ENCODE results near the gene KANK3. TPM values are rescaled to one million over a fixed set of nuclear protein-coding genes. Genes with fewer than 3 reads are reported as not detected.
A peak's percentile ranks its signal among the peaks of the same experiment; 100 is the strongest.

The KANK3 gene
- total and polyA plus RNA-seq, 9 of the 15 experiments (the other 6 are each of a cell fraction or from before 2014, with no cell fraction given): 0.03 to 0.40 (median 0.08) TPM; not detected in 6

GRCh38 chr19:8308891-8309291 lies 34.2 kb downstream of the KANK3 start:
- H3K9me1 ChIP-seq (ENCODE audit: control insufficient read depth, insufficient read depth, low read length): no peaks in the 10 kb centered on the region
- H4K20me1 ChIP-seq (replicated peaks; ENCODE audit: control insufficient read depth, insufficient read depth, low read length): no peaks in the 10 kb centered on the region; the same call in 1 of the 2 replicates
- no TSS peak for BruUV-seq (replicated peaks)
- no peak for ATAC-seq
- H3K9ac ChIP-seq (ENCODE audit: insufficient read depth in 1 of 2, low read depth in 2 of 2, low read length in 2 of 2): peak overlapping the region; percentile 62 to 92; a peak in 3 of 4 replicates
- in situ Hi-C loops (cut with MboI): loop anchor here (5.0 kb wide), 1 partner anchor 42 kb away; no protein-coding TSS in a partner anchor
- H3K27me3 ChIP-seq (ENCODE audit: control insufficient read depth in 2 of 2, insufficient read depth in 2 of 2, low read length in 2 of 2): no peaks in the 10 kb centered on the region
- no peak for DNase-seq (ENCODE audit: extremely low read depth in 1 of 4, low spot score in 3 of 4)
- H3K36me3 ChIP-seq (ENCODE audit: control insufficient read depth, insufficient read depth, low read length): peaks cover 47% of the 10 kb centered on the region; the same call in 2 of the 3 replicates
- intact Hi-C loops (cut with micrococcal nuclease): no loop called here
- 64% methylated on average over 15 of the region's 17 CpGs for WGBS (ENCODE audit: insufficient coverage, low coverage, missing lambda C conversion rate)
- ChIA-PET POLR2A (interaction anchor here (1.4 to 2.0 kb wide), 2 partner anchors 12 to 15 kb away, joined by 4 to 14 read pairs; partner anchors contain the start of genes NDUFA7 and RPS28), CTCF (ENCODE audit: low intra/inter-chr PET ratio) (no interaction called here)
- H3K4me1 ChIP-seq (replicated peaks in 1 of 2; ENCODE audit: control insufficient read depth in 2 of 2, insufficient read depth in 2 of 2, low read length in 2 of 2): peaks cover 28 to 58% of the 10 kb centered on the region in 2 experiments; a peak in 4 of 5 replicates
- peak overlapping the region; percentile 96 for H3K4me2 ChIP-seq (ENCODE audit: insufficient read depth, low read length)
- H3K79me2 ChIP-seq (ENCODE audit: control insufficient read depth, insufficient read depth, low read length): peaks cover 25% of the 10 kb centered on the region
- no peak overlapping the region for H2AFZ ChIP-seq (ENCODE audit: low read depth, low read length)
- H3K4me3 ChIP-seq: peak overlapping the region; percentile 51; the same call in 1 of the 2 replicates
- H3K9me3 ChIP-seq (replicated peaks; ENCODE audit: control insufficient read depth, insufficient read depth, low read depth, low read length): no peaks in the 10 kb centered on the region
- H3K27ac ChIP-seq (ENCODE audit: extremely low read depth, low read depth, low read length): peak overlapping the region; percentile 85; the same call in 2 of the 3 replicates
- TF ChIP-seq RNF2 (IDR thresholded peaks at IDR 0.05): no peak
- no peak for TF ChIP-seq KLF10 (CRISPR knock-in tag; IDR thresholded peaks at IDR 0.05)
- TF ChIP-seq FOXK2 (conservative IDR thresholded peaks at IDR 0.05 in 1 of 2, IDR thresholded peaks at IDR 0.05 in 1 of 2; ENCODE audit: low read depth in 2 of 2): no peak
- TF ChIP-seq SRSF9 (IDR thresholded peaks at IDR 0.05; ENCODE audit: borderline replicate concordance, low read depth, low read length): no peak
- TF ChIP-seq ZNF143 (CRISPR knock-in tag; IDR thresholded peaks at IDR 0.05): no peak
- TF ChIP-seq MTF1 (CRISPR knock-in tag; IDR thresholded peaks at IDR 0.05; ENCODE audit: borderline replicate concordance): no peak
- no peak for TF ChIP-seq TAF7 (tag; IDR thresholded peaks at IDR 0.05)
- TF ChIP-seq XRCC4 (IDR thresholded peaks at IDR 0.05; ENCODE audit: extremely low read depth, insufficient read depth, insufficient read length): no peak
- TF ChIP-seq E2F3 (CRISPR knock-in tag; IDR thresholded peaks at IDR 0.05): no peak
- no peak for FAIRE-seq

Measured in K562 (cell line).